Motor neuron (in vitro differentiated cells): Measurements from ENCODE around the gene CYP11A1. TPM values are rescaled to one million over a fixed set of nuclear protein-coding genes. Genes with fewer than 3 reads are reported as not detected.

Source experiments
- ATAC-seq, 8 experiments: fragments of 200-7000 bp; cut with Tn5 transposase; replicated peaks in 6 of 8; 2 replicates each; pipeline ENCODE4 v1.8.0; 2021; ENCODE audit warnings: mild to moderate bottlenecking in 8 of 8, moderate library complexity in 8 of 8
- H3K27ac ChIP-seq, 2 donors: fragments of 250-450 bp; sonication (Bioruptor Pico); 2 replicates each; pipeline ENCODE4 v1.9.0; 2021; ENCODE audit warnings: antibody characterized with exemption in 2 of 2, mild to moderate bottlenecking in 2 of 2, moderate library complexity in 1 of 2
- H3K4me1 ChIP-seq, 2 donors: fragments of 250-450 bp; sonication (Bioruptor Pico); replicated peaks in 1 of 2; 2 replicates each; pipeline ENCODE4 v1.6.1; 2021; ENCODE audit warnings: antibody characterized with exemption in 2 of 2, mild to moderate bottlenecking in 2 of 2, moderate library complexity in 1 of 2
- H3K4me3 ChIP-seq, 5 donors: fragments of 250-450 bp; sonication (Bioruptor Pico); 2 replicates each; pipeline ENCODE4 v1.9.0; 2021; ENCODE audit warnings: antibody characterized with exemption in 5 of 5, mild to moderate bottlenecking in 5 of 5, moderate library complexity in 4 of 5
- WGBS, 10 experiments: fragments of 450-650 bp; shearing (Covaris generic); methylation state at CpG; one replicate each; pipeline ENCODE4 v1.0.0; 2022; 5-methylcytosine and 5-hydroxymethylcytosine counted together
- in situ Hi-C, 9 experiments: fragments of 400-800 bp; cut with MboI; loops; one replicate each; pipeline ENCODE4 v1.15.0; 2021; ENCODE audit warnings: low sequenced_read_pairs in 9 of 9, low pct_unique_long_range_greater_than_20kb in 2 of 9; ENCODE audit not compliant: unreplicated experiment in 9 of 9
- total RNA-seq, 8 experiments: library from RNA; unstranded; fragments of 300-600 nt; gene quantifications; 2 replicates each; pipeline versions ENCODE4 v1.2.3 to v1.2.4, GENCODE V29; 2022

CYP11A1 gene
- total RNA-seq, 8 experiments from 2014 or later, result 0.46 to 3.1 (median 2.3) TPM; not detected in 3

DNA sequence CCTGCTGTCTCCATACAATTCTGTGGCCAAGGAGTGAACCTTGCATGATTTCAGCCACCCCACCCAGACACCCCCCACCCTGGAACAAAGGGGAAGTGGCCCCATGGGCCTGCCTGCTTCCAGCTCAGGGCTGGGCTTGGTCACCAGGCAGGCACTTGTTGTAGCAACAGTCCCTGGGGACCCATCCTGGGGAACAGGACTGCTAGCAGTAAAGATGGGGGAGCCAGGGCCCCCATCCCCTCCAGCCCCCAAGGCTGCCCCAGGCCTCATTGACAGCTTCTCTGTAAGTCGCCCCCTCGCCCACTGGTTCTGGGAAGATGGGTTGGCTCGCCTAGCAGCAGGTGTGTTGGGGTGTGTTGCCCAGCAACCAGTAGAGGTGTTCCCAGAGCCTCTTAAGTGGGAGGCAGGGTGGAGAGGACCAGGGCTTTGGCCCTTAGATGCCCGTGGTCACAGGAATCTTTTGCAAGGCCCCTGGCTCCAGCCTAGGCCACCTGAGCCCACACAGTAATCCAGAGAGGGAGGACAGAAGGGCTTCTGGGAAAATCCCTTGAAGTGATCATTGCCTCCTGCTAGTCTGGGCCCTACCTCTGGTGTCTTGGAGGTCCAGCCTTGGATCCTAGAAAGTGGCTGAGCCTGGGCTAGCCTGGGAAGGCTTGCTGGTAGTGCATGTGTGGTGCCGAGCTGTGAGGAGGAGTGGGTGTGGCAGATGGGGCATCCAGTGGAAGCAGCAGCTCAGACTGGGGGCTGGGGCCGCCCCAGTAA lies 48.9 kb downstream of the CYP11A1 start:
- ATAC-seq, result peak; percentile 9 to 63 (median 44)
- Histone ChIP-seq H3K4me1 (peaks cover 72 to 74% of the 10 kb centered on the region in 2 donors), H3K4me3 (no peak overlapping the region), H3K27ac (peak overlapping the region; percentile 76 to 94)
- WGBS, 10 experiments, result 100% methylated on average over 1 of the region's 6 CpGs; no CpG with 5 or more reads in 8 of the 10 experiments
- in situ Hi-C loops, result loop anchor here in 6 of 9 experiments (10.0 to 25.0 kb wide), 3 partner anchors 181 to 356 kb away; partner anchors contain the start of gene ISLR2 (in 4 of the 6)

DNA sequence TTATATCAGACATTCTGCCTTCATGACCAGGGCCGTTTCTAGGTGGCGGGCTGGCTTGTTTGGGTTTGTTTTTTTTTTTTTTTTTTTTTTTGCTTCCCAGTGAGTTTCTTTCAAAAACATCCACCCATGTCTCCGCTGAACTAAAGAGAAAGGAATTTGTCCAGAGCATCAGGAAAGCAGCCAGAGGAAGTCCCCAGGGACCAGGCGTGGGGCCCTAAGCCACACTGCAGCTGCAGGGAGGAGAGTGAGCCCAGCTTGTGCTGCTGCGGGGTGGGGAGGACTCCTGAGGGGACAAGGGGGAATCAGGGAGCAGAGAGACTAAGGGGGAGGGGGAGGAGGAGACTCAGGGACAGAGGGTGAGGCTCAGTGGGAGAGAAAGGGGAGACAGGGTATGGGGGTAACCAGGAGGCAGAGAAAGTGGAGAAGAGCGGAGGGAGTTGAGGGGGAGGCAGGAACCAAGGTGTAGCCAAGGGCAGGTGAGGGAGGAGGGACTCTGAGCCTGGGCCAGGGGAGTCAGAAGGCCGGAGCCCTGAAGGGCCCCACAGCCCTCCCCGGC lies 49.5 kb downstream of the CYP11A1 start:
- no peak overlapping the region for H3K4me3 ChIP-seq
- peak; percentile 21 to 64 (median 54) for ATAC-seq
- in situ Hi-C loops, result loop anchor here in 6 of 9 experiments (10.0 to 25.0 kb wide), 3 partner anchors 181 to 356 kb away; partner anchors contain the start of gene ISLR2 (in 4 of the 6)
- peak overlapping the region; percentile 76 to 94 for H3K27ac ChIP-seq
- 0 to 50% (median 15%) methylated on average over 1 to 3 of the region's 8 CpGs; no CpG with 5 or more reads in 4 of the 10 experiments for WGBS, 10 experiments
- peaks cover 79 to 81% of the 10 kb centered on the region in 2 donors for H3K4me1 ChIP-seq

DNA sequence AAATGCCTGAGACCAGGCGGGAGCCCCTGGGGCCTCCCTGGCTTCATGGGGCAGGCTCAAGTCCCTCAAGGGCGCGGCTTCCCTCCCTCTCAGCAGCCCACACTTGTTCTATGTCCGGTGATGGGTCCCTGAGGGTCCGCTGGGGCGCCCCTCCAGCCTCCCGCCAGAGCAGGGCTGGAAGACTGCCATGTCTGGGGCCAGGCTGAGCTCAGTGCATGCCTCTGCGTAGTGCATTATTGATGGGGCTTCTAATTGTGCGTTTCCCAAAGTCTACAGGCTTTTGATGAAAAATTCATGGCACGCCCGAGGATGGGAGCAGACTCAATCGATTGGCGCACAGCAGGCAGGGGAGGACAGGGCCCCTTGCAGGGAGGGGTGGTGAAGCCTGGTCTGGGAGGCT lies 51.3 kb downstream of the CYP11A1 start:
- H3K4me3 ChIP-seq, result no peak overlapping the region
- H3K4me1 ChIP-seq, result peaks cover 96 to 97% of the 10 kb centered on the region in 2 donors
- ATAC-seq, result peak in 5 of 8 experiments; percentile 23 to 54 (median 24)
- H3K27ac ChIP-seq, result peak overlapping the region; percentile 79 to 94
- in situ Hi-C loops, result loop anchor here in 6 of 9 experiments (10.0 to 25.0 kb wide), 3 partner anchors 179 to 354 kb away; partner anchors contain the start of gene ISLR2 (in 4 of the 6)
- WGBS, 10 experiments, result 43 to 84% (median 63%) methylated on average over 2 to 6 of the region's 13 CpGs; no CpG with 5 or more reads in 7 of the 10 experiments

DNA sequence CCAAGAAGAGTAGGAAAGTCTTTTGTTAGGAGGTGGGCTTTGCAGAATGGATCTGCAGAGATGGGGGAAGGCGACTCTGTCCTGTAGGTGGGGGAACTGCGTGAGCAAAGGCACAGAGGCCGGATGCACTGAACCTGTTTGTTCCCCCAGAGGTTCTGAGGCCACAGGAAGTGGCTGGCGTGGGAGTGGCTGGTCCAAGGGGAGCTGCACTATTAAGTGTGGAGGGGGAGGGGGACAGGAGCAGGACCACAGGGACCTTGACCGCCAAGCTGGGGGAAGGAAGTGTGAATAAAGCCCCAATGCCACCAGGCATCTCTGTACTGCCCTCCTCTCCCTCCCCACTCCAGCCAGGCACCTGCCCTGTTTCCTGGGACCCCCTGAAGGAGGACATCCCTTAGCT lies 51.8 kb downstream of the CYP11A1 start:
- 60 to 77% (median 60%) methylated on average over 1 to 3 of the region's 5 CpGs; no CpG with 5 or more reads in 7 of the 10 experiments for WGBS, 10 experiments
- ATAC-seq, result no peak

DNA sequence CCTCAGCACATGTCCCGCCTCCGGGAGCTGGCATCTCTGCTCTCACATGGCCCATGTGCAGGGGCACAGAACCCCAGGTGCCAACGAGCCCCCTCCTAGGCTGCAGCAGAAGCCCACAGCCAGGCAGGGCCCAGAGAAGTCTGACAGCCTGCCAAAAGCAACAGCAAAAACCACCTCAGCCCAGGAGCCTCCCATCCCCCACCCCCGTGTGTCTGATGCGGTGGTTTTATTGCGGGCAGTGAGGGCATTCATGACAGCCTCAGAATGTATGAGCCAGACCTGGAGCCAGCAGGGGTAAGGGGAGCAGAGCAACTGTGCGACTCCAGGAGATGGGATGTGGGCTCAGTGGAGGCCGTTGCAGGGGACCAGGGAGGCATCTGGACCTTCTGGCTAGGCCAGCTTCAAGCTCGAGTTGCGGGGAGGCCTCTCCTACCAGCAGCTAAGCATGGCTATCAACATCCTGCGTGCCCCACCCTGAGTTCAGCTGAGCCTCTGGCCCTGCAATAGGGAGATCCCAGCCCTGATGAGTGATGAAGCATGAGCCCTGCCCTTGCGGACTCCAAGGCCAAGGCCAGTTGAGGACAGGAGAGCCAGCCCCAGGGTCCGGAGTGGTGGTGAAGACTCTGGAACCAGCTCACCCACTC lies 52.5 kb downstream of the CYP11A1 start:
- ATAC-seq, result peak in 3 of 8 experiments; percentile 2 to 41 (median 34)

More for the DNA sequence above, 51.8 kb downstream of the CYP11A1 start:
- Histone ChIP-seq H3K27ac (peak overlapping the region; percentile 79 to 94), H3K4me3 (no peak overlapping the region), H3K4me1 (peaks cover 95 to 97% of the 10 kb centered on the region in 2 donors)
- in situ Hi-C loops, result loop anchor here in 6 of 9 experiments (10.0 to 25.0 kb wide), 3 partner anchors 178 to 353 kb away; partner anchors contain the start of gene ISLR2 (in 4 of the 6)

DNA sequence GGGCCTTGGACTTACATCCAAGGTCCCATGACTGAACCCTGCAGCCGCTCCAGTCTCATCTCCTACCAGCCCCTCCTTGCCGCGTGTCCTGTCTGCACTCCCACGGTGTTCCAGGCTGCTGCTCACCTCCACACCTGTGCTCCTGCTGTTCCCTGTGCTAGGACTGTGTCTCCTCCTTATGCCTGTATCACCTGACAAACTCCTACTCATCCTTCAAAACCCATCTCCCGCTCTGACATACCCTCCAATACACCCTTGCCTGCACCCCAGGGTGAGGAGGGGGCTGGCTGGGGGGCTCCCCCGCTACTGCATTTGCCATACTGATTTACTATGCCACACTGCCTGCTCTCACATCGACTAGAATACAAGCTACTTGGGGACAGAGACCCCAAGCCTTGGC lies 53.6 kb downstream of the CYP11A1 start:
- in situ Hi-C loops, result loop anchor here in 6 of 9 experiments (10.0 to 25.0 kb wide), 3 partner anchors 177 to 352 kb away; partner anchors contain the start of gene ISLR2 (in 4 of the 6)
- Histone ChIP-seq H3K4me1 (peaks cover 84 to 97% of the 10 kb centered on the region in 2 donors), H3K27ac (peak overlapping the region; percentile 79 to 94), H3K4me3 (no peak overlapping the region)
- 10 to 100% (median 83%) methylated on average over 1 to 4 of the region's 7 CpGs; no CpG with 5 or more reads in 4 of the 10 experiments for WGBS, 10 experiments
- no peak for ATAC-seq

More for the DNA sequence above, 52.5 kb downstream of the CYP11A1 start:
- in situ Hi-C loops, result loop anchor here in 6 of 9 experiments (10.0 to 25.0 kb wide), 3 partner anchors 178 to 353 kb away; partner anchors contain the start of gene ISLR2 (in 4 of the 6)
- Histone ChIP-seq H3K27ac (peak overlapping the region; percentile 79 to 94), H3K4me3 (no peak overlapping the region), H3K4me1 (peaks cover 88 to 97% of the 10 kb centered on the region in 2 donors)
- 0 to 78% (median 64%) methylated on average over 1 to 4 of the region's 13 CpGs; no CpG with 5 or more reads in 6 of the 10 experiments for WGBS, 10 experiments

DNA sequence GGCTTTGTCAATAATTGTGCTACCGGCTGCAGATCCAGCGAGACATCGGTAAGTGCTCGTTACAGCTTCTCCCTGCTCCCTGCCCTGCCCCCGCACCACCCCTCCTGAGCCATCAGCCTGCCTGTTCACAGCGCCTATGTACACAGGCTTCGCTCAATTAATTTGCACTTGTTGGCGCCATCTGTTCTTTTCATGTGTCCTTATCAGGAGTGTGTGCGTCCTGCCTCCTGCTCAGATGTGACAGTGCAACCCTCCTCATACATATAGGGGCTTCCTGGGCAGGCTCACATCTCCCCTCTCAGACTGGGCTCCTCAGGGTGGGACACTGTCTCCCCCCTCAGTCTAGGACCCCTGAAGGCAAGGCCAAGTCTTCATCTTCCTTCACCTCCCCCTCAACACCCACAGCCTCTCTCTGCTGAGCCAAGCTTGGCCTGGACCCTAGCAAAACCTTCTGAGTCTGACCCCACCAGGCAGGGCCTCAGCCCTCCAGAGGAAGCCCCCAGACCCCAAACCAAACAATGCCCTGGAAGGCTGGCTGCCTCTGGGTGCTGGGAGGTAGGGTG lies 54.9 kb downstream of the CYP11A1 start:
- 0 to 88% (median 20%) methylated on average over 1 to 3 of the region's 9 CpGs; no CpG with 5 or more reads in 6 of the 10 experiments for WGBS, 10 experiments
- no peak overlapping the region for H3K4me3 ChIP-seq
- peak overlapping the region; percentile 79 to 94 for H3K27ac ChIP-seq
- peak in 5 of 8 experiments; percentile 48 to 69 (median 59) for ATAC-seq
- H3K4me1 ChIP-seq, result peaks cover 84 to 97% of the 10 kb centered on the region in 2 donors
- in situ Hi-C loops, result loop anchor here in 6 of 9 experiments (10.0 to 25.0 kb wide), 3 partner anchors 175 to 350 kb away; partner anchors contain the start of gene ISLR2 (in 4 of the 6)

DNA sequence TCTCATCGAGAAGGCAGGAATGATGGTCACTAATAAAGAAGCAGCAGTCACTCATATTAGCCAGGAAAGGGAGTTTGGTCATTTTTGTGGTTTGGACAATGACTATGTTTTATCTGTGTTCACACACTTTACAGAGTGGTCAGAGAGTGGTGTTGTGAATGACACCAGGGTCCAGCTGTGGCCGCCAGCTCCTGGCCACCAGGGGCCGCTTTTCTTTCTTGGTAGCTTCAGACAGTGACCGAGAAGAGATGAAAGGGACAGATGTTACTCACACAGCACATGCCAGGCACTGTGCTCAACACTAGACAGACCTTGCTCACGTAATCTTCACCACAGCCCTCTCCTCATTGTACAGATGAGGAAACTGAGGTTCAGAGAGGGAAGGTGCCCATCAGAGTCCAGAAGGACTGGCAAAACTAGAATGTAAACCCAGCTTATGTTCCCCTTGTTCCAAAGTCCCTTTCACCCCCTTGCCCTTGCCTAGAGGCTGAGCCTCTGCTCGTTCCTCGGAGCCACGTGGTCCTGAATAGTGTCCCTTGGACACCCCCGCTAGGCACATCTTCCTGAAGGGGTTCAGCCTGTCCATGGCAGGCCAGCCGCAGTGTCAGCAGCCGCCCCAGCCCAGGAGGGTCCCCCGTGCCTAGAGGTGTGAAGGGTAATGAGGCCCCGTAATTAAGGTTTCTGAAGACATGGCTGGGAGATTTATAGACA lies 55.6 kb downstream of the CYP11A1 start:
- in situ Hi-C loops, result loop anchor here in 6 of 9 experiments (10.0 to 25.0 kb wide), 3 partner anchors 175 to 350 kb away; partner anchors contain the start of gene ISLR2 (in 4 of the 6)
- H3K4me1 ChIP-seq, result peaks cover 84 to 97% of the 10 kb centered on the region in 2 donors
- ATAC-seq, result peak in 4 of 8 experiments; percentile 17 to 45 (median 40)
- no peak overlapping the region for H3K4me3 ChIP-seq
- 30 to 80% (median 42%) methylated on average over 1 to 8 of the region's 13 CpGs for WGBS, 10 experiments
- peak overlapping the region; percentile 79 to 94 for H3K27ac ChIP-seq

DNA sequence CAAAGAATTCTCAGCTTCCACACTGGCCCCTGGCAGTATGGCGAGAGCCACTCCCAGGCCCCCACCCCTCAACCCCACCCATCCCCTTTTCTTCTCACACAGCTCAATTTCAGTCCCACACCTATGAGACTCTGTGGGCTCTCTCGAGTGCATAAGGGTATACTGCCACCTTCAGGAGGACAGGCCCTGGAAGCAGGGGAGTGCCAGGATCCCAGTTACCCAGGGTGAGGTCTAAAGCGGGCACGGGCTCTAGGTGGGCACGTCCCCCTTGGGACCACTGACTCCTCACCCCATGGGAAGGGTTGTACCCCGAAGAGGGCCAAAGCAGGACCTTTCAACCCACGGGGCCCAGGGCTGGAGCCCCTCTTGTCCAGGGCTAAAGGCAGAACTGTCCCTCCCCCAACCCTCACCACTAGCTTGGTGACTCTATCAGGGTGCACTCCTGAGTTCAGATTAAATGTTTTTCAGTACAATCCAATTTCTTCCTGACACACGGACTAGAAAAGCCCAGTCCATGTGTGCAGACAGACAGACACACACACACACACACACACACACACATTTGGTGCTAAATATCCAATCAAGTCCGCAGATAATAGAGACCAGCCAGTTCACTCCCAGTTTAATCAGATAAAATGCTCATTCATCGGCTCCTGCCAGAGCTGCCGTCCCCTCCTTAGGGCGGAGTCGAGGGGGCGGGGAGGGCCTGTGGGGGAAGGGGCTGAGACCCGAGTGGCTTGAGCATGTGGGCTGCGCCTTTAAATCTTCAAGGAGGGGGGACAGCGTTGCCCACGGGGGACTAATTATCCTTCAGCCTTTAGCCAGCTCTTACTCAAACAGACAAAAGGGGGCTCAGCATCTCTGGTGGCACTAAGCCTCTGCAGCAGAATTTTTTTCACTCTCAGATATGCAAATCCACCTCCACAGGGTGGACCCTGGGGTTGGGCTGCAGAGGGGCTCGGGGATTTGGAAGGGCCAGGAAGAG lies 59.3 kb downstream of the CYP11A1 start:
- in situ Hi-C loops, result loop anchor here in 7 of 9 experiments (10.0 to 25.0 kb wide), 4 partner anchors 163 to 346 kb away; partner anchors contain the start of gene ISLR2 (in 4 of the 7)
- WGBS, 10 experiments, result 9 to 12% (median 10%) methylated on average over 5 to 9 of the region's 19 CpGs; no CpG with 5 or more reads in 6 of the 10 experiments
- ATAC-seq, result peak; percentile 48 to 96 (median 64)
- Histone ChIP-seq H3K4me3 (no peak overlapping the region), H3K27ac (peak overlapping the region; percentile 73 to 91), H3K4me1 (peaks cover 86 to 97% of the 10 kb centered on the region in 2 donors)

DNA sequence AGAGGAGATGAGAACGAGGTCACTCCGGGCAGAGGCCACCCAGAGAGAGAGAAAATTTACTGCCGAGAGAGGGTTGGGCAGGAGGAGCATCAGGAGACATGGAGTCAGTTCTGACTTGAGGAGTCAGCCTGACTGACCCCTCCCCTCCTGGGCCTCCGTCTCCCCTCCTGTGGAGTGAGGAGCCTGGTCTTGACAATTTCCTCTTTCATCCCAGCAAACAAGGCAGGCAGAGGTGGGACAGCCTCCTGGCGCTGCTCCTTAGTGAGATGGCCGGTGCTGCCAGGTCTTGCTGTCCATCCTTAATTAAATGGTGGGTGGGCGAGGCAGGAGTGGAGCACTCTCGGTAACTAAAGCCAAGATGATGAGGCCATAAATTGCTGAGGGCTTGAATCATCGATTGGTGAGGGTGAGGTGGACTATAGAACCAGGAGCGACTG lies 60.6 kb downstream of the CYP11A1 start:
- in situ Hi-C loops, result loop anchor here in 7 of 9 experiments (10.0 to 25.0 kb wide), 4 partner anchors 162 to 344 kb away; partner anchors contain the start of gene ISLR2 (in 4 of the 7)
- Histone ChIP-seq H3K27ac (peak overlapping the region; percentile 44 to 91), H3K4me3 (no peak overlapping the region), H3K4me1 (peaks cover 86 to 98% of the 10 kb centered on the region in 2 donors)
- WGBS, 10 experiments, result 20 to 60% (median 24%) methylated on average over 1 to 10 of the region's 10 CpGs; no CpG with 5 or more reads in 2 of the 10 experiments
- no peak for ATAC-seq
